Measurements from ENCODE around the gene SGTA.
"Not testable (repeated sequence)": the region's sequence is repeated elsewhere in the genome, so short reads cannot be mapped to it uniquely, and the experiment has no call there.

Gene SGTA

GRCh38 chr19:2722541-2723344 lies 60.3 kb downstream of the SGTA start:
- no peak for DNase-seq

- DNase-seq, result no peak
Measured at GRCh38 chr19:2721570-2722540, 61.2 kb downstream of the SGTA start.

GRCh38 chr19:2720777-2721569 lies 62.1 kb downstream of the SGTA start, which contains the start of gene DIRAS1:
Gene DIRAS1 (minus strand): TSS chr19:2721372. CDS start chr19:2717806, 3,566 bp downstream.
- no peak for DNase-seq

- no peak for DNase-seq
Measured at GRCh38 chr19:2719920-2720776, 62.9 kb downstream of the SGTA start.

- no peak for DNase-seq
Measured at GRCh38 chr19:2719232-2719735, 63.8 kb downstream of the SGTA start.

GRCh38 chr19:2717638-2718541 lies 65.2 kb downstream of the SGTA start:
- DNase-seq, result no peak

- DNase-seq, result no peak
Measured at GRCh38 chr19:2716722-2717637, 66.1 kb downstream of the SGTA start.

DNA sequence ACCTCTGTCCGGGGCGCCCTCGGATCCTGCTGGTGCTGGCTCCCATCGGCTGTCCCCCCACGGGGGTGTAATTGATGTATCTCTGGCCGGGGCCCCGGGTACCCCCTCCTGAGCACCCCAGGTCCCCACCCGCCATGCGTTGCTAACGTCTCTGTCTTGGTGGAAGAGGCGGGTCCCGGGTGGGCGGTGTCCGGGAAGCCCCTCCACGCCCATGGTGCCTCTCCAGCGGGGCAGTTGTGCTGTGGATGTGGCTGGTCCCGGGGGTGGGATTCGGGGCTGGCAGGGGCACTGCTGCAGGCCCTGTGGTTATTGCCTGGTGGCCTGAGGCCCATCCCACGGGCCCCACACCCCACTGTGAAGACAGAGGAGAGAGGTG lies 66.8 kb downstream of the SGTA start:
- DNase-seq, result no peak

GRCh38 chr19:2715470-2716274 lies 67.4 kb downstream of the SGTA start:
- DNase-seq, result no peak

DNA sequence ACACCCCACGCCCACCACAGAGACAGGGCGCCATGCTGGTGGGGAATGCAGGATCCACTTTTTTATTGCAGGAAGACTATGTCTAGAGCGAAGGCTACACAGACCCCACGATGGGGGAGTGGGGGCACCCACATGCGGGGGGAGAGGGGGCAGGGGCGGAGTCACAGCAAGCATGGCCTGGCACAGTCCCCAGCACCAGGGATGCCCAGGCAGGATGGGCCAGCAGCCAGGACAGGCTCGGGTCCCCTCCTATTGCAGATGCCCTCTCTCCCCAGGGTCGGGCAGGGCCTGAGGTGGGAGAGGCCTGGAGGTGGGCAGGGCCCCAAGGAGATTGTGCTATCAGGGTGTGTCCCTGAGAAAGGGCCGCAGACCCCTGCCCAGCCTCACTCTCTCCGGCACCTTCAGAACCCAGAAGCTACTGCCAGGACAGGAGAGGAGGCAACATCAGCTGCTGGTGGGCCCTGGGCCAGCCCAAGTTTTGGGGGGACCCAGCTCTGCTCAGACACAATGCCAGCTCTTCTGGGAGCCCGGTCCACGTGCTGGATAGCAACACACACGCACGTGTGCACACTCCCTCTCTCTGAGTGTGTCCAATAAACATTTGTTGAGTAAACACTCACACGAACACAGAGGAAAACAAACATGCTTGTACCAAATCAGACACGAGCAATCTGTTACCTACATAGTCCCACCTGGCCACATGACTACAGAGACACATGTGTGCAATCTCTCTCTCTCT lies 68.4 kb downstream of the SGTA start:
- no peak for DNase-seq

DNA sequence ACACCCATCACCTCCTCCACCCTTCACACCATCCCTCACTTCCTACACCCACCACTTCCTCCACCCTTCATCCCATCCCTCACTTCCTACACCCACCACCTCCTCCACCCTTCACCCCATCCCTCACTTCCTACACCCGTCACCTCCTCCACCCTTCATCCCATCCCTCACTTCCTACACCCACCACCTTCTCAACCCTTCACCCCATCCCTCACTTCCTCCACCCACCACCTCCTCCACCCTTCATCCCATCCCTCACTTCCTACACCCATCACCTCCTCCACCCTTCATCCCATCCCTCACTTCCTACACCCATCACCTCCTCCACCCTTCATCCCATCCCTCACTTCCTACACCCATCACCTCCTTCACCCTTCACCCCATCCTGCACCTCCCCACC lies 69.0 kb downstream of the SGTA start:
- not testable (repeated sequence) for DNase-seq

DNA sequence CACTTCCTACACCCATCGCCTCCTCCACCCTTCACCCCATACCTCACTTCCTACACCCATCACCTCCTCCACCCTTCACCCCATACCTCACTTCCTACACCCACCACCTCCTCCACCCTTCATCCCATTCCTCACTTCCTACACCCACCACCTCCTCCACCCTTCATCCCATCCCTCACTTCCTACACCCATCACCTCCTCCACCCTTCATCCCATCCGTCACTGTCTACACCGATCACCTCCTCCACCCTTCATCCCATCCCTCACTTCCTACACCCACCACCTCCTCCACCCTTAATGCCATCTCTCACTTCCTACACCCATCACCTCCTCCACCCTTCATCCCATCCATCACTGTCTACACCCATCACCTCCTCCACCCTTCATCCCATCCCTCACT lies 69.9 kb downstream of the SGTA start:
- not testable (repeated sequence) for DNase-seq

DNA sequence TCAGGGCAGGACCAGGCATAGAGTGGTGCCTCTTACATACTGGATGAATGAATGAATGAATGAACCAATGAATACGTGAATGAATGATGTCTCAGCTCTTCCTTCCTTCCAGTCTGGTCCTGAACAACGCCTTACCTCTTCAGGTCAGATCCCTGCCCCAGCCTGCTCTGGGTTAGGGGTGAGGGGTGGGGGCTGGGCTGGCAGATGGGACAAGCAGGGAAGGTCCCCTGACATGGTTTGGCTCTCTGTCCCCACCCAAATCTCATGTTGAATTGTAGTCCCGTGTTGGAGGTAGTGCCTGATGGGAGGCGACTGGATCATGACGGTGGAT lies 71.2 kb downstream of the SGTA start:
- no peak for DNase-seq

DNA sequence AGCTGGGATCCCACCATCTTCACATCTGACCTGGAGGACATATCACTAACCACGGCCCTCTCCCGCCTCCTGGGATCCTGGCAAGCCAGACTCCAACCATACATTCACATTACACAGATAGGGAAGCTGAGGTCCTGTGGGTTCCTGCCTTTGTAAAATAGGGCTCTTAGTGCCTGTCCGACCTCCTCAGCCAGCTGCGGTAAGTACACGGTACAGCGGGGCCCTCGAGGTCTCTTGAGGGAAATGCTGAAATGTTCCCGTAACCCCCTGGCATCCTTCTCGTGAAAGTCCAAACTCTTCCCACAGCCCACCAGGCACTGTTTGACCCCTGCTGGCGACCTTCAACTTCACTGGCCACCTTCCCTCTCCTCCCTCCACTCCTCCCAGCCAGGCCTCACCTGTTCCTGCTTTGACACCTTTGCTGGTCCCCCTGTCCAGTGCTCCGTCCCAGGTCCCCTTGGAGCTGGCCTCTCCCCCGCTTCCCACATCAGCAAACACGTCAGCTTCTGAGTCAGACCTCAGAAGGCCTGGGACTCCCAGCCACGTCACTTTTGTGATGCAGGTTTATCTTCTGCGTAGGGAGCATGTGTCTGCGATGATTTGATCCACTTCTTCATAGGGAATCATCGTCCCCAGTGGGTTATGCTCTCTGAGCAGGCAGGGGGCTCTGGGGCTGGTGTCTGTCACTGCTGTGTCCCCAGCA lies 71.8 kb downstream of the SGTA start:
- DNase-seq, result peak; percentile 77 to 79

GRCh38 chr19:2706251-2706650 lies 76.8 kb downstream of the SGTA start:
- no peak for DNase-seq
